ENCODE measurements around the gene PTER.
A peak's percentile ranks its signal among the peaks of the same experiment; 100 is the strongest.

Gene PTER, protein sequence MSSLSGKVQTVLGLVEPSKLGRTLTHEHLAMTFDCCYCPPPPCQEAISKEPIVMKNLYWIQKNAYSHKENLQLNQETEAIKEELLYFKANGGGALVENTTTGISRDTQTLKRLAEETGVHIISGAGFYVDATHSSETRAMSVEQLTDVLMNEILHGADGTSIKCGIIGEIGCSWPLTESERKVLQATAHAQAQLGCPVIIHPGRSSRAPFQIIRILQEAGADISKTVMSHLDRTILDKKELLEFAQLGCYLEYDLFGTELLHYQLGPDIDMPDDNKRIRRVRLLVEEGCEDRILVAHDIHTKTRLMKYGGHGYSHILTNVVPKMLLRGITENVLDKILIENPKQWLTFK

DNA sequence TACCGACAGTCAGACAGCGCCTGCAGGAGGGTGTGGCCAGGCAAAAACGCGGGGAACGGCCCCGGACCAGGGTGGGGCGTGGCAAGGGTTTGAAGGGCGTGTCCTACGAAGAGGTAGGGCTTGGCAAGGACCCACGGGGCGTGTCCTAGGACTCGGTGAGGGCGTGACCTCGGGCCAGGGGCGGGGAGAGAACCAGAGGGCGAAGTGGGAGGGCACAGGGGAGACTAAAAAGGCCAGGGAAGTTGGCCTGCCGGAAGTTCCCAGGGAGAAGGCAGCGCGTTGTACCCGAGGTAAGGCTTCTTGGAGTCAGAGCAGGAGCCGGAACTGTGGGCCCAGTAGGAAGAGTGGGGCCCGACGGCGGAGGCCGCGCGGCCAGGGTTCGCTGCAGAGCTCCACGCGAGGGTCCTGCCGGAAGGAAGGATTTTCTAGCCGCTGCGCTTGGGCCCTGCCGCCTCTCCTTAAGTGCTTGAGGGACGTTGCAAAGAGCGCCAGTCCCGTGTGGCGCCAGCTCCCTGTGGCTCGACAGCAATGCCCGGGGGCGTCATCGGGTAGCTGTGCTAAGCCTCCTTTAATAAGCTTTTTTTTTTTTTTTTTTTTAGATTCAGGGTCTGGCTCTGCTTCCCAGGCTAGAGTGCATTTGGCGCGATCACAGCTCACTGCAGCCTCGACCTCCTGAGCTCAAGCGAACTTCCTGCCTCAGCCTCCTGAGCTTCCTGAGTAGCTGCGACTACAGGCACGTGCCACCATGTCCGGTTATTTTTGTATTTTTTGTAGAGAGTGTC is at the start of gene PTER:
TSS of gene PTER (plus strand) at position 253 of the 782 bp plus-strand sequence. CDS start 47,375 bp downstream, outside the sequence.
- DNase-seq = peak; percentile 33 to 77

DNA sequence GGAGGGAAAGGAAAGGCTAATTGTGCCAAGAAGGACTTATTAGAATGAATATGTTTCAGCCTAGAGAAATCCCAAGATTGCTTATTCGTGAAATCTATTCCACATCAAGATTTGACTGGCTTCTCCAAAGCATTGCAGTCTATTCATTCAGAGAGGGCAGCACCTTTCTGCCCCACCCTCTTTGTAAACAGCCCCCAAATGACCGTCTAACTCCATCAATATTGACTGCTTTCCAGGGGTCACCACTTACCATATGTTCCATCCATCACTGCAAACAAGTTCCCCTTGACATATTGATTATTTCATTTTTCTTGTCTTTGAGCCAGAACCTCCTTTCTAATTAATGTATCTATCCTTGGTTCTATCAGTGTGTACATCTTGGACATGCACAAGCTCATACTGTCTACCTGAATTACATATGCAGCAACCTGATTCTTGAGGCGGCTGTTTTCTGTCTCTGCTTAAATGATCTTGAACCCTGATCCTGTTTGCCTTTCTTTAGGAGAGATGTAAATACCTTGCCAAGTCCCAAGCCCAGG is 44.2 kb upstream of the PTER start:
- no peak for DNase-seq

DNA sequence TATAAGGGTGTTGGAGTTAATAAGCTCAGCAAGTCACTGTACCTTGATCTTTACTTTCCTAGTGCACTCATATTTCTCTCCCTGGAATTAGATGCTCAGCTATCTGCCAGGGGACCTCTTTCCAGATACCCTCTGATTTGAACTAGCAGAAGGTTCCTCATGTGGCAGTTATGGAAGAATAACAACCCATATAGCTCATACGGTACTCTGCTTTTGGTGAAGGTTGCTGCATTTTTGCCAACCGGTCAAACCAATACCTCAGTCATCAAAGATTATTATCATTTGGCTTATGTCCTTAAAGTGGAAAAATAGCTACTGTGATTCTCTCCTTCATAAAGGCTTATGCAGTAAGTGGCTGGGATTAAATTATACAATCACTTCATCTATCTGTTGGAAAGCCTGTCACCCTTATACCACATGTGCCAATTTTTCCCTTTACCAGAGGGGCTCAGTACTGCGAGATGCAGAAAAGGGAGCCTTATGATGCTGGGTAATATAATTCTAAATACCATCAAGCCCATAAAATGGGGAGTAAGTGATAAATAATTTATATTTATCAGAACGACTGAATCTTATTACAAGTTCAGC is 43.4 kb upstream of the PTER start:
- peak; percentile 2 to 31 for DNase-seq

DNA sequence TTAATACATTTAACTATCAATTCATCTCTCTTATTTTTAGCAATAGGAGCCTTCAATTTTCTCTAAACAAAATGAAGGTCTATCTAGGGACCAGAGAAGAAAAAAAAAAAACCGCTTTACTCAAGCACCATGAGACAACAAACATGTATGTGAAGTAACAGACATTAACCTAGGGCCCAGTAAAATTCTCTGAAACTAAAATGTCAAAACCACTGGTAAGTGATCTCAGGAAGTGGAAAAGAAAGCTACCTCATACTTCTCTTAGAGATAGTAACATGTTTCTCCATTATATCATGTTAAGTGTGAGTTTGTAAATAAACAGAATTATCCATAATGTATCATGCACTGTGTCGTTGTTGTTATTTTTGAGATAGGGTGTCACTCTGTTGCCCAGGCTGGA is 35.4 kb upstream of the PTER start:
- DNase-seq = no peak

DNA sequence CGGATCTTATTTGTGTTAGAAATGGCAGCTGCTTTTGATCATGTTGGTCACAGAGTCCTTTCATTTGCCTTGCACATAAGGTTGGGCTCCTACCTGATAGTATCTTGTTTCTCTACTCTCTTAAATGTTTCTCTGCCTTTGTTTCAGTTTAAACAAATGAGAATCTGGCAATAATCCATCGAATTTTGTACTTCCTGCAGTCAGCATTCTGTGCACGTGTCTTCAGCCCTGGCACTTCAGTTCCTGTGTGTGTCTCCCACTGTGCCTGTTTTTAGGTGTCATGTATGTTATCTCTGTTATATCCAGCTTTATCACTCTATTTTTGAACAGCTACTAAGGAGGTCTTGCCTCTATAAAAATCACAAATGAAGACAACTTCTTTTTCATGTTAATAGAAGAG is 28.4 kb upstream of the PTER start:
- DNase-seq = no peak

DNA sequence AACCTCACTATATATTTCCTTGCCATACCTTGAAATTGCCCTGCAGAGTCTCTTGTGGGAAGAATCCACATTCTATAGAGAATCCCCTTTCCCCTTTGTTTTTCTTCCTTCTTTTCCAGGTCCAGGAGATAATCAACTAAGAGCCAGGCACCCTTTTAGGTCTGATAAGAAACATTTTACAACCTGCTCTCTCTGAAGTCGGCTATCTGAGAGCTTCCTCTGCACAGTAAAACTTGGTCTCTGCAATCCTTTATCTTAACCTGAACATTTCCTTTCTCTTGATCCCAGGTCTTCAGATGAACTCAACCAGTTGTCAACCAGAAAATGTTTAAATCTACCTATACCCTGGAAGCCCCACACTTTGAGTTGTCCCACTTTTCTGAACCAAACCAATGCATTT is 19.5 kb upstream of the PTER start:
- DNase-seq = no peak

DNA sequence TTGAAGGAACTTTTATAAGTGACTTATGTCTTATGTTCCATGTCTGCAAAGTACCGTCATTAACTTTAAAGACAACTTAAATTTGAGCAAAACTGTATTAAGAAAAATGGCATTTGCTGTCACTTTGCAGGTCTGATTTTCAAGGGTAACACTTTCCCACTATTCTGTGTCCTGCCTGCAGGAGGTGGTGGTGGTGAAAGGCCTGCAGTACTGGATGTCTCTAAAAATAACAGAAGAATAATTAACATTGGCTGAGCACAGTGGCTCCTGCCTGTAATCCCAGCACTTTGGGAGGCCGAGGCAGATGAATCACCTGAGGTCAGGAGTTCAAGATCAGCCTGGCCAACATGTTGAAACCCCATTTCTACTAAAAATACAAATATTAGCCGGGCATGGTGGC is 13.2 kb upstream of the PTER start:
- no peak for DNase-seq

DNA sequence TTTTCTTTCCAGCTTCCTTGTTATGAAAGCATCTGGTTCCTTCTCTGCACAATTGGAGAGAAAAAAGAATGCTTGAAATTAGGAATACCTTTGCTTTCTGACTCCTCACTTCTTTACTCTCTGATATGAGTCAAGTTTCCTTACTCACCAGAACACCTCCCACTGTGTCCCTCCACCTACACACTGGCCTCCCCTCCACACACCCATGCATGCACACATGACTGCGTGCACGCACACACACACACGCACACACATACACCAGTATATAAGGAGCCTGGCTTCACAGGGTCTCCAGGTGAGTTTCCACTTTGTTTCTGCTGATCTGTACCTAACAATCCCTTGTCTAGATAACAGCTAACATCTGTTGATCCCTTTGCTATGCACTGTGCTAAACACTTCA is 11.4 kb upstream of the PTER start:
- DNase-seq = no peak

DNA sequence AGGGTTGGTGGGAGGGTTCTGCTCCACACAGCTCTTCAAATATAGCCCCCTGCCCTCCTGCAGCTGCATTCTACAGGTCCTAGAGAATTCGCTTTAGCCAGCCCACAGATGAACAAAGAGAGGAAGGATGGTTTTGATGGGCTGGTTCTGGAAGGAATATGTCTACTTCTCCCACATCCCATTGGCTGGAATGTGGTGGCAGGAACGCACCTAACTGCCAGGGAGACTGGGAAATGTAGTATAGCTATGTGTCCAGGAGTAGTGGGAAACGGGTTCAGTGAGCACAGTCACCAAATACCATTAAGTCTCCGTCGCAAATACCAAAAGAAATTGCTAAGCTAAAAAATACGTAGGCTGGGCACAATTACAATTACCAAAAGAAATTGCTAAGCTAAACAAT is 7.3 kb upstream of the PTER start:
- DNase-seq = no peak

DNA sequence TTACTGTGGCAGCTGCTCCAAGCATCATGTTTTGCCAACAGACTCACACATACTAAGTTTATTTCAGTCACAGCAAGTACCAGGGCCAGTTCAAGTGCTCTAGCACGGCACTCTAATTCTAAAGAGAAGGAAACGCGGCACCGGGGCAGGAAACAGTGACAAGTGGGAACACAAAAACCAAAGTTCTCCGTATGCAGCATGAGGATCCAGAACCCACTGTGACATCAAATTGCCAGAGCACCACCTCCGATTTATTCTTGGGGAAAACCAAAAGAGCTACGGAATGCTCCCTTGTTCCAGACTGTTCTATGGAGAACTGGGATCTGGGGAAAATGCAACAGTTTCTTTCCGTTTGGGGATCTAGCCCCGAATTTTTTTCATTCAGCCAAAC is 448 bp upstream of the PTER start:
- peak in 1 of 2 experiments; percentile 24 for DNase-seq

DNA sequence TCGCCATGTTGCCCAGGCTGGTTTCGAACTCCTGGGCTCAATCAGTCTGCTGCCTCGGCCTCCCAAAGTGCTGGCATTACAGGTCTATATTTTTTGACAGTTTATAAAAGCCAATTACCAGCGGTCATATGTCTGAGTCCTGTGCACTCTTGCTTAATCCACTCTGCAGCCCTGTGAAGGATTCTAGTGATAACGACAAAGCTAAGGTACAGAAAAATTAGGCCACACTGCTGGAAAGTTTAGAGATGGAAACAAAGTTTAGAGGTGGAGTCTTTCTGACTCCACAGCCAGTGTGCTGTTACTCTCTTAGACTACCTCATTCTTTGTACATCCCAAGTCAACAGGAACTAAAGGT is 707 bp downstream of the PTER start:
- no peak for DNase-seq

DNA sequence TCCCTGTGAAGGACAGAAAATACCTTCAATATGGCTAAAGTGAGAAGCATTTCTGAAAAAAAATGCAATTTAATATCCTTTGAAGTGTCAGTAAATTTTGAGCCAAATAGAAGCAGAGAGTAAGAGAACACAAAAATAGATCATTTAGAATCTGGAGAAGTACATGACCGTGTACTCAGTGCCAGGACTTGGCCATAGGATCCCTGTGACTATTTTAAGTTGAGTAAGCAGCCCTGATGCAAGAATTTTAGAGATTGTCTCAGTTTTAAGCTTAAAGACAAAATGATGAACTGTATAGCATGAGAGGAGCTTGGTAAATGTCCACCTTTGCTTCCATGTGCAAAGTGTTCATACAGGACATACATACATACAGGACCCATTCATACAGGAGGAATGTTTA is 2.5 kb downstream of the PTER start:
- DNase-seq = no peak

DNA sequence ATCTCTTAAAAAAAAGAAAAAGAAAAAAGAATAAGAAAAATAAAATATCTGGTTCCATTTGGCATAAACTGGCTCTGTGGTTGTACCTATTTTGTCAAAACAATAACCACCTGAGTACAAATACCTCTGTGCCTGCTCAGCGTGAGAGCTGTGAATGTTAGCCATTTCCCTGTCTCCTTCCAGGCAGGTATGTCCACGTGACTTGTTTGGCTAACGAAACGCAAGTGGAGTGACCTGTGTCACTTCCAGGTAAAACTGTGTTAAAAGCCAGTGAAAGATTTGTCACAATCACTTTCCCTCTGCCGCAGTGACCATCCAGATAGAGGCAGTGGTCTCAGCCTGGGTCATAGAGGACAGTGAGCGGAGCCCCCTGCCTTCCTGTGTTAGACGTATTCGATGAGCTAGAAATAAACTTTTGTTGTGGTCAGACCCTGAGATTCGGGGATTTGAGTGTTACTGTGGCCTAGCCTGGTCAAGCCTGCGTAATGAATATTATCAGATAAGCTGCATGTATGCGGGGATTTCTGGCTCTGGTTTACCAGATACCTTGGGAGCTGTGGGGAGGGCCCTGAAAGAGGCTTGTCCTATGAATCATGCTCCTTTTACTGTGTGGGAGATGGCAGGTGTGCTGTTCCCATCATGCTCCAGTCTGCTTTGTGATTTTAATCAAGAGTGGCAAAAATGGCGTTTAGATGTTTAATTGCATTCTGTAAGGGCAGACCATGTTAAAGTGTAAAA is 3.8 kb downstream of the PTER start:
- DNase-seq = no peak

DNA sequence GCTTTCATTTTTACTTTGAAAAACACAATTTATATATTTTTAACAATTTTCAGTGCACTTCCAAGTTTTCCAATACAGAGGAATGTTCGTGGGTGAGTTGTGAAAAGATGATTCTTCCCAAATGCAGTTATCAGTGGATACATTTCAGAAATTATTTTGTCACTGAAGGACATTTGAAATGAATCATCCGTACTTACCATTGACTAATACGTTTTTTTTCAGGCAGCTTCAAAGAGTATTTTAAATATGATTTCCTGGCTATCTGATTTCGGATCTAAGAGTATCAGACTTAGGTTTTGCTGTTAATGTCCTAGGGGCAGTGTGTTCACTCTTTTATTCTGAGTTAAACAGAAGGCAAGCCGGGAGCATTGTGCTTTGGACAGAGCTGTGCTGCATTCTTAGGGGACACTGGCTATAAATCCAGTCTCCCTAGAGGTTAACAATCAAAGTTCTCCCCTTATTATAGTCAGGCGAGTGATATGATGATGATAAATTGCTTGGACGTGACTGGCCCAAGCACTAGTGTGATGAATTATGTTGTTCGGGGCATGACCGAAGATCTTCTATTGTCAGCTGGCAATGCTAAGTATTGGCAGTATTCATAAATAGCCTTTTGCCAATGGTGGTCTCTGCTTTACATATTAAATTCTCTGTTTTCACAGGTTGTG is 4.5 kb downstream of the PTER start:
- DNase-seq = no peak

DNA sequence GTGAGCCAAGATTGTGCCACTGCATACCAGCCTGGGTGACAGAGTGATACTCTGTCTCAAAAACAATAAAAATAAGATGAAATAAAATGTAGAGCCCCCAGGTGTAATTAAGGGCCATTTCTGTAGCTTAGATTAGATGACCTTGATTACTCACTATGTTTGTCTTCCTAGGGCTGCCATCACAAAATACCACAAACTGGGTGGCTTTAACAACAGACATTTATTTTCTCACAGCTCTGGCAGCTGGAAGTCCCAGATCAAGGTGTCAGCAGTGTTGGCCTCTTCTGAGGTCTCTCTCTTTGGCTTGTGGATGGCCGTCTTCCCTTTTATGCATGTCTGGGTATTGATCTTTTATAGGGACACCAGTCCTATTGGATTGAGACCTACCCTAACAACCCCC is 6.1 kb downstream of the PTER start:
- no peak for DNase-seq

DNA sequence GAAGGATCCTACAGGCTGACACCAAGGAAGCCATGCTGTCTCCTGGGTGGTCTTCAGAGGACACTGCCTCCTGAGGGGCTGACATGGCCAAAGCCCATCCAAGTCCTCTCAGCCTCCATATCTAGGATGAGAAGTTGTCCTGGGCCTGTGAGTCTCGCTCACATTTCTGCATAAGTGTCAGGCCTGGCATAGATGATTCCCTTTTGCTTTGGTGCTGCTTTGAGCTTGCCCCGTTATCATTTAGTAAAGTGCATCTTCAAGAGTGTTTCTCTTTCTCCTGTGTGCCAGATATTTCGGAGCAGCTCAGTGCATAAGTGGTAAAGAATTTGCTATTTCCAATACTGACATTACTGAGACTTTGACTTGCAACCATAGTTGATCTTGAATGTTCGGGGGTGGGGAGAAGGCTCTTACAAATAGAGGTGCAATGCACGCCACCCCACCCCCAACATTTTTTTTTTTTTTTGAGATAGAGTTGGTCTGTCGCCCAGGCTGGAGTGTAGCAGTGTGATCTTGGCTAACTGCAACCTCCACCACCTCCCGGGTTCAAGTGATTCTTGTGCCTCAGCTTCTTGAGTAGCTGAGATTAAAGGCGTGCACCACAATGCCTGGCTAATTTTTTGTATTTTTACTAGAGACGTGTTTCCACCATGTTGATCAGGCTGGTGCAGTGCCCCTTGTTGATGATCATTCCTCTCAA is 9.1 kb downstream of the PTER start:
- no peak for DNase-seq

DNA sequence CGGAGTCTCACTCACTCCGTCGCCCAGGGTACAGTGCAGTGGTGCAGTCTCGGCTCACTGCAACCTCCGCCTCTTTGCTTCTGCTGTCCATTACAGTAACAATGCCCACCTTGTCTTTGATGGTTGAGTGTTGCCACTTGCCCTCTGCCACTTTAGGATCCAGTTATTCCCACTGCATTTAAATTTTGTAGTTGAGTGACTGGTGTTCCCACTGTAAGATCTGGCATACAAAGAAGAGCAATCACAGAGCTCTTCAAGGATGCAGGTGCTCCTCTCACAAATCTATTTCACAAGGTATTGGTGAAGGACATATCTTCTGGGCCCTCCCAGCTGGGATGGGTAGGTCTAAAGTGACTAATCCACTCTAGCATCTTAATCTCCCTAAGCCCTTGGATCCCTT is 12.6 kb downstream of the PTER start:
- DNase-seq = no peak

DNA sequence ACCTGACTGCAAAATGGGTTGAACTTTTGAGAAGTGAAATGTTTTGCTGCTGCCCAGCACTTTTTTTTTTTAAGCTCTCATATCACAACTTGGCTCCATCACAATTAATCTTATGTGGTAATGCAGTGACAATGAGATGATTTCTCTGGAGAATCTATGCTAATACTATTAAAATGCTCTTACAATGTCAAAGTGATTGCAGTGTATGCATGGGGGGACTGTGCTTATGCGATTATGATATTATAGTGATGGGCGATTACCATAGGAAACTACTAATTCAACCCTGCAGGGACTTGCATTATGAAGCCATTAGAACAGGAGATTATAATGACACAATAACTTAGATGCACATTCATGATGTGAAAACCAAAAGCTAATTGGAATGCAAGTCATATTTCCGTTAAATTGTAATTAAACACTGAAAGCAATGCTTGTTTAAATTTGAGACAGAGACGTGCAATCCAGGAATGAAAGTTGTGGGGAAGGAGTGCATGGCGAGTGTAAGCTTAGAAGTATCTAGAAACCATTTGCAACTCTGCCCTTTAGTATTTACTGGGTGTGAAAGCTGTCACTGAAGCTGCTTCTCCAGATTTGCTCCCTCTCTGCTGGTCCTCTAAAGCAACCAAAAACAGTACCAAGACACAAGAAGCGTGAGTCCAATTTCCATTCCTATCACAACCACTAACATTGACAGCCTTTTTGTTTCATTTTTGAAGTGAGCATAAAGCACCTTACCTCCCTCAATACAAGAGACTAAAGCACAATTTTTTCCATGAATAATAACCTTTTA is 21.6 kb downstream of the PTER start:
- no peak for DNase-seq

DNA sequence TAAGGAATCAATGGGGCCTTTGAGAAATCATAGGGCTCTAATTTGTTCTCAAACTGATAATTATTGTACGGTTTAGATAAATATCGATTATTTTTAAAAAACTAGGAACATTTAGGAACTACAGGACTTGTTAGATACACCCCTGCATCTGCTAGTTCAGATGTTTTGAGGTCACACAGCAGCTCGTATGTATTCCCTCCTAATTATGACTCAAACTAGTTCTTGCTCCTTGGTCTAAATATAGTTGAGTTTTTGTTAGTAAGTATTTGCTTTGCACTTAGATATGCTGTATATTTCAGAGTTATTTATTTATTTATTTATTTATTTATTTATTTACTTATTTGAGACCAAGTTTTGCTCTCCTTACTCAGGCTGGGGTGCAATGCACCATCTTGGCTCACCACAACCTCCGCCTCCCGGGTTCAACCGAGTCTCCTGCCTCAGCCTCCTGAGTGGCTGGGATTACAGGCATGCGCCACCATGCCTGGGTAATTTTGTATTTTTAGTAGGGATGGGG is 22.7 kb downstream of the PTER start:
- no peak for DNase-seq

DNA sequence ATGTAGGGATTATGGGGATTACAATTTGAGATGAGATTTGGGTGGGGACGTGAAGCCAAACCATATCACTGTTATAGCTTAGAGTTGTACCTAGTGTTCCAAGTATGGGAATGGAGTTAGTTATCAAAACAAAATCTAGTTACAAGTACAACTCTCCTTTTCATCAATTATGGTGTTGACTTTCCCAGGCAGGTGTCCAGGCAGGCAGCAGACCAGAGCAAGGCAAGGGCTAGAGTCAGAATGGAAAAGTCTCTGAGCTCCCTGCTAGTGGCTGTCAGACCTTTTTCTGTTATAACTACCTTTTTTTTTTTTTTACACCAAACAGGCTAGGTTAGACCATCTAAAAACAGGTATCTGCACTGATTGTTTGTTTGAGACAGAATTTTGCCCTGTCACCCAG is 29.2 kb downstream of the PTER start:
- DNase-seq = no peak

DNA sequence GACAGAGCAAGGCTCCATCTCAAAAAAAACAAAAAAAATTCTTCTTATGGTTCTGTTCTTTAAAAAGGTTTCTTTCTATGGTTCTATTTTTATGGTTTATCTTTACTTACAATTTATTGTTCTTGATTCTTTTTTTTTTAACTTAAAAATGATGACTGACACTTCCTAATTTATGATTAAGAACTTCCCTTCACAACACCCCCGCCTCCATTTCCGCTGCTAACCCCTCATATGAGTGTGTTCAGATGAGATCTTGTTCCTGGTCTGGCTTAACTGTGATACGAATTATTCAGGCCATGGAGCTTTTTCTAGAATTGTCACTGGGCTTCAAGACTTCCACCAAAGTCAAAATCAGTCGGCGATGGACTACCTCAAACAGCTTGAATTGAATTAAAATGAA is 33.9 kb downstream of the PTER start:
- DNase-seq = no peak

Data from NCI-H524 (cell line).